Measurements from ENCODE around the gene BDNF.
A peak's percentile ranks its signal among the peaks of the same experiment; 100 is the strongest.

The BDNF gene

GRCh38 chr11:27705873-27706820 is 5.9 kb upstream of the BDNF start:
- DNase-seq (ENCODE audit: low read depth, low spot score) = no peak

DNA sequence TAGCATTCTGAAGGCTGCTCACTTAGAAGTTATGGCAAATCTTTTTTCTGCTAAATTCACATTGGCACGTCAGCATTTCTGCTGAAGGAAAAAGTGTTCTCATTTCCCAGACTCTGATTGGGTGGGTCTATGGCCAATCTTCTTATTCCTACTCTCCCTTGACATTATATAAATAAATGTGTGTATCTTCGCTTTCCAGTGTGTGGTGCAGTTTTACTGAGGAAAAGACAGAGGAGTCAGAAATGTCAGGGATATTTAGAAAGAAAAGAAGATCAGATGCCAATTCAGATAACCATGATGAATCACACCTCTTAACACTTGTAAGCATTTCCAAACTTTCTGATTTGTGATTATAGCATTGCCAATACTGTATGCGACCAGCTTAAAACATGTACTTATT is 3.2 kb upstream of the BDNF start:
- no peak for DNase-seq (ENCODE audit: low read depth, low spot score)

DNA sequence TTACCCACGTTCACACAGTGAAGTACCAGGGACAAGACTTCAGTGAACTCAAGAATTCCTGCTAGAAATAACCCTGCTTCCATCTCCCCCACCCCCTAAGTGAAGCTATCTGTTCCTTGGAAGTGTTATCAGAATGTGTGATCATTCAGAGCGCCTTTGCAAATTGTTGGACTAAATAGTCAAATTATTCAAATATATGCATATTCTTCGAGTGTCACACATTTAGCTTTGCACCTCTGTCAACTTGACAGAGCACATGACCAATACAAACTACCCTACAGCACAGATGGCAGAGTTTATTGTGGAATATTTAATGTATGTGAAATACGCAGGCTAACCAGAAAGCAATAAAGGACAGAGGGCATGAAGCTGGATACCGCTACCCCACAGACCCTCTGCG is 2.6 kb upstream of the BDNF start:
- DNase-seq (ENCODE audit: low read depth, low spot score) = no peak

GRCh38 chr11:27701355-27702105 is 1.3 kb upstream of the BDNF start:
- DNase-seq (ENCODE audit: low read depth, low spot score) = no peak

DNA sequence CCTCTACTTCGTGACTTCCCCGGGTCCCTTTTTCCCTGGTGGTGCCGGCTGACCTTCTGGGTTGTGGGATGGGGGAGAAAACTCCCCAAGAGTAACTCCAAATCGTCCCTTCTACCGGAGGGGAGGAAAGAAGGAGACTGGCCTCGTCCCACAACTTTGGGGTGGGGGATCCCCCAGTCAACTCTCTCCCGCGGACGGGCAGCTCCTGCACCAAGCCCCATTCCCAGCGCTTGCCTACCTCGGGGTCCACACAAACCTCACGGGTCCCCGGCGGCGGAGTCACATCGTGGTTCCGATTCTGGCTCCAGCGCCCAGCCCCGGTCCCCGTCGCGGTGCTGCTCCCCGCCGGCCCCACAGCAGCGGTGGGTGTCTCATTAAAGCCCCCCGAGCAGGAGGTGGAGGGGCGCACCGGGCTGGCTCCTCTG is 317 bp downstream of the BDNF start:
- DNase-seq (ENCODE audit: low read depth, low spot score) = no peak

DNA sequence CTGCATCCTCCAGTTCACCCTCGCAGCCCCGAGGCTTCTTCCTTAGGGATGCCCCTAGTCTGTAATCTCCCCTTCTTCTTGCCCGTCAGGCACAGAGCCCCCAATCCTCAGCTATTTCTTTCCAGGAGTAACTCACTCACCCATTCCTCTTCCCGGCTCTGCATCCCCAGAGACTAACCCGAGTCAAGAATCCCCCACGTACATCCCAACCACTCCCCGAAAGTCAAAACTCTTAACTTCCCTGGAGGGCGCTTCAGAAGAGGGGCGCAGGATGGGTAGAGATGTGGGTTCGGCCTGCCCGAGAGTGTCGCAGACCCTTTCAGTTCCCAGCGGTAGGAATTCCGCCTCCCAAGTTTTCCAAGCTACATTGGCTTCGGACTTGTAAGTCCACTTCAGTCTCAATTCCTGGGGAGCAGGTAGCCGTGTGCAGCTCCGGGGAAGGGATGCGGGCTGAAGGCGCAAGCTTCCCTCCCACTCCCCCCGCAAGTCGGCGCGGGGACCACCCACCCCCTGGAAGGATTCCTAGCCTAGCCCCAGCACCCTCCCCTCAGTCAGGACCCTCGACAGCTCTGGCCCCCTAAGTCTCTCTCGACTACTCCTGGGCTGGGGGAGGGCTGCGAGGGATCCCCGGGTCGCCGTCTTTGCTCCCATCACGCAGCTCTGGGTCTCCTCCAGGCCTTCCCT is 871 bp downstream of the BDNF start:
- no peak for DNase-seq (ENCODE audit: low read depth, low spot score)

DNA sequence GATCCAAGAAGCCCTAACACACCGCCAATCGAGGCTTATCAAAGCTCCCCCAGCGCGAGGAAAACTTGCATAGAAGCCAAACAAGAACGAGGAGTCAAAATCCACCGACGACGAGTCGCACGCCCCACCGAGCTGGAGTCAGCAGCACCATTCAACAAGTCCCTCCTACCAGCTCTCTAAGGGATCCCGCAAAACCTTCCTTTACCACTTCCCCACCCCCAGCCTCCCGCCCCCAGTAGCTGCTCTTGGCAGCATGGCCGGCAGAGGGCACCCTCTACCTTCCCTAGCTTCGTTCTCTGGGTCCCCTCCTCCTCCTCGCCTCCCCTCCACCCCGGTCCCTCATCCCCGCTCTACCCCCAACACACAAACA is 1.4 kb downstream of the BDNF start:
- peak; percentile 69 for DNase-seq (ENCODE audit: low read depth, low spot score)

- no peak for DNase-seq (ENCODE audit: low read depth, low spot score)
Measured at GRCh38 chr11:27697679-27698275, 2.5 kb downstream of the BDNF start.

- no peak for DNase-seq (ENCODE audit: low read depth, low spot score)
Measured at GRCh38 chr11:27696961-27697360, 3.3 kb downstream of the BDNF start.

DNA sequence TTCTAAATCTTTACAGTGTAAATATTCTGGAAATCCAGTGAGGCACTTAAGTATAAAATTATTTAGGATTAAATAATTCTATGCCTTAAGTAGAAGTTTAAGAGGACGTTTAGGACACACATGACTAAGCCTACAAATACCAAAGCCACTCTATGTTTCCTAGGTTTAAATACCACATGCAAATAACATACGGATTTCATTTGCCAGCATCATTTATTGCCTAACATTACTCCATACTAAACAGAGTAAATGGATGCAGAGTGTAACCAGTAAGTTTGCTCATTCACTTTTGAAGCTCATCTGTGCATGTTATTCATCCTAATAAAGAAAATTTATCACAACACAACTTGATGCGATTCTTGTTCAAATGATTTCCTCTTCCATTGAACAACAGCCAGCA is 4.1 kb downstream of the BDNF start:
- DNase-seq (ENCODE audit: low read depth, low spot score) = no peak

GRCh38 chr11:27694992-27695391 is 5.3 kb downstream of the BDNF start:
- DNase-seq (ENCODE audit: low read depth, low spot score) = no peak

- DNase-seq (ENCODE audit: low read depth, low spot score) = no peak
Measured at GRCh38 chr11:27693398-27693797, 6.9 kb downstream of the BDNF start.

DNA sequence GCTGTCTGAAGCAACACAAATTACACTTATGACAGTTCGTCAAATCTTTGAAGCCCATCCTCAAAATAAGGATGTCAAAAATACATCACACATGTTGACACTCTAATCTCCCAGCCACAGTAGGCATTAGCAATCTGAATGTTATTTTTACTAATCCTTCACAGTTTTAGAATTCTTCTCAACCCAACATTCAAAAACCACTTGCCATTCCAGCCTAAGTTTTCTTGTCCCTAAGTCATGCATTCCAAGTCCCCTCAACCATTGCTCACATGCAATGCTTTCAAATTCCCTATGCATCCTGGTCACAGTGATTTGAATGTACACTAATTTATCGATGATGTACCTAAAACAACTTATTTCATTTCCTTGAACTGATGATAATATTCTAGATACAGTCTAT is 7.5 kb downstream of the BDNF start:
- DNase-seq (ENCODE audit: low read depth, low spot score) = no peak

- DNase-seq (ENCODE audit: low read depth, low spot score) = no peak
Measured at GRCh38 chr11:27688076-27688475, 12.2 kb downstream of the BDNF start.

GRCh38 chr11:27681664-27682063 is 18.6 kb downstream of the BDNF start:
- DNase-seq (ENCODE audit: low read depth, low spot score) = no peak

- no peak for DNase-seq (ENCODE audit: low read depth, low spot score)
Measured at GRCh38 chr11:27679136-27680015, 20.9 kb downstream of the BDNF start.

DNA sequence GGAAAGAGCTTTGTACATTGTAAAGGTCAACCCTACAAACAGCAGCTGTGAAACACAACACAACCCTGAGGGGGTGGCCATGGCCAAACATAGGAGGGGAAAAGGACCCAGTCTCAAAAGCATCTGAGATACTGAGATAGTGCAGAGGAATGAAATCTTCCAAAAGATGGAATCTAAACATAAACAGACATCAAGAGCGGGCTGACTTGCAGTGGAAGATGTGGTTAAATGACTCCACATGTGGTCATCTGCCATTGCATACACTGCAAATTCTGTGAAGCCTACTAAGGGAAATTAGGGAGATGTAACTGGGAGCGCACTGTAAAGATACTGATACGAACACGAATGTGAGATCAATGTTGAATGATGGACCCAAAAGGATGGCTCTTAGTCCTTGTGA is 22.0 kb downstream of the BDNF start:
- peak; percentile 41 for DNase-seq (ENCODE audit: low read depth, low spot score)

DNA sequence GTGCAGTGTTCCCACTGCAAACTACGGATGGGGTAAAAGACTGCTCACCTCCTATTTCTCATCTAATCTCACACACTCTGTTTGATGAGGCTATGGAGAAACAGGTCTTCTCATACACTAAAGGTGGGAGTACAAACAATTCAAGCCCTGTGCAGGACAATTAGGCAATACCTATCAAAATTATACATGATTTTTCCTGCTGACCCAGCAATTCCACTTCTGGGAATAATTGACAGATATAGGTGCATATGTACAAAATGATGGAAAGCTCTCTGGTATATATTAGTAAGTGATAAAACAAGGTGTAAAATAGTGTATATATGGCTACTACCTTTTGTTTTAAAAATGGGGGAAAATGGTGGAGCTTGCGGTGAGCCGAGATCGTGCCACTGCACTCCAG is 23.1 kb downstream of the BDNF start:
- DNase-seq (ENCODE audit: low read depth, low spot score) = no peak

DNA sequence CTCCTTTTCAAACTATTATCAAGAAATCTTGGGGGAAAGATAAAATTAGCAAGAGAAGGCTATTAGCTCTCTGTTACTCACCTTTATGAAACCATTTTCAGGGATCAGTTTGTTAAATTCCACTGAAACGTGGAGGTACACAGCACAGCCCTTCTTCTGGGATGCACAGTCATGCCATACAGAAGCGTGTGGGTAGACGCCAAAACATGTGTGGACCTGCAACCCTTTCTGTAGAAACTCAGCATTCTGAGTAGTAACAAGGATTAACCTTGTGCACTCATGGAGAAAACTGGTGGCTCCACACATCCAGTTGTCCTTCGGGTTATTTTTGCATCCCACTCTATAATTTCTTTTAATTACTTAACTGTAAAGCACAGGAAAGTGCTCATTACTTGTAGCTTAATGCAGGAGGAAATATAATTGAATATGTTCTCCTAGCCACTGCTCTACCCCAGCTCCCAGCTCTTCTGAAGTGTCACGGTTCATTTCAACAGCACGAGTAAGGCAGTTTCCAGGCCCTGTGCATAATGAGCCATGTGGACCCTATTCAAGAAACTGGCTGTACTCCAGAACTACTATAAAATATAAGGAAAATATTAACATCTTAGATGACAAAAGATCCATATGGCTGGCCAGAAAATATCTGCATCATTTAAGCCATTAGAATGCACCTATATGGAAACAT is 26.1 kb downstream of the BDNF start:
- no peak for DNase-seq (ENCODE audit: low read depth, low spot score)

GRCh38 chr11:27672836-27673464 is 27.3 kb downstream of the BDNF start:
- DNase-seq (ENCODE audit: low read depth, low spot score) = no peak

Measured in smooth muscle cell of the brain vasculature (primary cell).